Measurements from ENCODE around the gene COL25A1. TPM values are rescaled to one million over a fixed set of nuclear protein-coding genes. Genes with fewer than 3 reads are reported as not detected.

COL25A1 gene
- total and polyA plus RNA-seq, 2 donors (not counting 3 experiments of a cell fraction or from before 2014, with no cell fraction given), result 0.21 to 3.5 TPM

DNA sequence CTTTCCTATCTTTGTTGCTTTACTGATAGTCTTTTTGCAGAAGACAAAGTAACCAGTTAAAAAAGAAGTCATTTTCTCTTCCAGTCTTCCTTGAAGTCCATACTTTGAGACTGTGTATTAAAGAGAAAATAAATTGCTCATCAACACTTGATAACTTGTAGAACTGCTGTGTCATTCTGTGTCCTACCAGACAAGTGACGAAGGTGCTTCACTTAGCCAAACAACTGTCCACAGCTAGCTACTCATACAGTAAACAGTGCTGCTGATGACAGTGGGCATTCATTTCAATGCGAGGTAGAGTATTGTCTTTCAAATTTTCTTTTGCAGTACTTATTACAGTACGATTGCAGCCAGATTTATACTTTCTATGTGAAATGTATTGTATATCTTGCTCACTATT is 11.5 kb downstream of the COL25A1 start:
- dilution Hi-C loops (cut with MboI; ENCODE audit: extremely low pct_ligation_motif_present, low sequenced_read_pairs) (no loop called here), intact Hi-C loops (cut with micrococcal nuclease) (loop anchor here (5.0 to 10.0 kb wide), 2 partner anchors 74 to 106 kb away; no protein-coding TSS in a partner anchor)
- DNase-seq (ENCODE audit: low read depth, low spot score) (no peak), FAIRE-seq (no peak)
- no TSS peak for BruUV-seq (replicated peaks)
- Histone ChIP-seq H3K9me3 (replicated peaks; ENCODE audit: control insufficient read depth, insufficient read depth, low read length) (no peaks in the 10 kb centered on the region), H2AFZ (ENCODE audit: low read depth, low read length) (no peak overlapping the region), H3K79me2 (ENCODE audit: control insufficient read depth, insufficient read depth, low read length) (no peaks in the 10 kb centered on the region), H3K27me3 (ENCODE audit: control insufficient read depth in 2 of 2, insufficient read depth in 2 of 2, low read length in 2 of 2) (no peaks in the 10 kb centered on the region), H3K9ac (replicated peaks; ENCODE audit: extremely low read depth, insufficient read depth, low read length) (no peak overlapping the region), H3K4me2 (ENCODE audit: insufficient read depth, low read length) (no peak overlapping the region), H3K9me1 (replicated peaks; ENCODE audit: control insufficient read depth, extremely low read depth, insufficient read depth, low read length) (no peaks in the 10 kb centered on the region), H3K27ac (ENCODE audit: insufficient read depth, low read depth, low read length) (no peak overlapping the region), H3K4me3 (replicated peaks in 1 of 3; ENCODE audit: insufficient read depth in 1 of 3, low read depth in 1 of 3, low read length in 3 of 3) (no peak overlapping the region), H3K36me3 (ENCODE audit: control insufficient read depth in 2 of 2, extremely low read depth in 1 of 2, insufficient read depth in 2 of 2, low read length in 2 of 2) (no peaks in the 10 kb centered on the region), H4K20me1 (replicated peaks; ENCODE audit: control insufficient read depth, extremely low read depth, insufficient read depth, low read length) (no peaks in the 10 kb centered on the region), H3K4me1 (ENCODE audit: control insufficient read depth, extremely low read depth, insufficient read depth, low read length) (peaks cover 9% of the 10 kb centered on the region)
- TF ChIP-seq JUN (IDR thresholded peaks at IDR 0.05; ENCODE audit: borderline replicate concordance, insufficient read depth, insufficient read length, low read depth) (no peak), GATA2 (IDR thresholded peaks at IDR 0.05; ENCODE audit: insufficient read depth, insufficient read length, low read depth, low read length) (no peak), EZH2 (IDR thresholded peaks at IDR 0.05; ENCODE audit: borderline replicate concordance, low read depth, low read length, severe bottlenecking) (no peak), MYC (IDR thresholded peaks at IDR 0.05; ENCODE audit: low read depth, low read length) (no peak)
- TF ChIP-seq, protein P1, sequence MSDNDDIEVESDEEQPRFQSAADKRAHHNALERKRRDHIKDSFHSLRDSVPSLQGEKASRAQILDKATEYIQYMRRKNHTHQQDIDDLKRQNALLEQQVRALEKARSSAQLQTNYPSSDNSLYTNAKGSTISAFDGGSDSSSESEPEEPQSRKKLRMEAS (IDR thresholded peaks at IDR 0.05; ENCODE audit: insufficient read depth, insufficient read length), result no peak
- TF ChIP-seq, protein P2, sequence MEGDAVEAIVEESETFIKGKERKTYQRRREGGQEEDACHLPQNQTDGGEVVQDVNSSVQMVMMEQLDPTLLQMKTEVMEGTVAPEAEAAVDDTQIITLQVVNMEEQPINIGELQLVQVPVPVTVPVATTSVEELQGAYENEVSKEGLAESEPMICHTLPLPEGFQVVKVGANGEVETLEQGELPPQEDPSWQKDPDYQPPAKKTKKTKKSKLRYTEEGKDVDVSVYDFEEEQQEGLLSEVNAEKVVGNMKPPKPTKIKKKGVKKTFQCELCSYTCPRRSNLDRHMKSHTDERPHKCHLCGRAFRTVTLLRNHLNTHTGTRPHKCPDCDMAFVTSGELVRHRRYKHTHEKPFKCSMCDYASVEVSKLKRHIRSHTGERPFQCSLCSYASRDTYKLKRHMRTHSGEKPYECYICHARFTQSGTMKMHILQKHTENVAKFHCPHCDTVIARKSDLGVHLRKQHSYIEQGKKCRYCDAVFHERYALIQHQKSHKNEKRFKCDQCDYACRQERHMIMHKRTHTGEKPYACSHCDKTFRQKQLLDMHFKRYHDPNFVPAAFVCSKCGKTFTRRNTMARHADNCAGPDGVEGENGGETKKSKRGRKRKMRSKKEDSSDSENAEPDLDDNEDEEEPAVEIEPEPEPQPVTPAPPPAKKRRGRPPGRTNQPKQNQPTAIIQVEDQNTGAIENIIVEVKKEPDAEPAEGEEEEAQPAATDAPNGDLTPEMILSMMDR (IDR thresholded peaks at IDR 0.05; ENCODE audit: extremely low read depth in 1 of 2, insufficient read depth in 1 of 2, low read depth in 1 of 2, low read length in 2 of 2), result no peak
- ChIA-PET CTCF (interaction anchor here (1.0 kb wide), 1 partner anchor 61 kb away, joined by 3 read pairs; no protein-coding TSS in a partner anchor), POLR2A (no interaction called here)
